HG03196 (cell line): ENCODE measurements around the gene CYB5R2.

Experiments
- ATAC-seq: cut with Tn5 transposase; IDR thresholded peaks from one replicate; pipeline ENCODE4 v1.9.1; 2021; ENCODE audit not compliant: unreplicated experiment

The CYB5R2 gene

GRCh38 chr11:7638710-7639642 is 34.3 kb downstream of the CYB5R2 start:
- no peak for ATAC-seq

GRCh38 chr11:7637447-7638157 is 35.7 kb downstream of the CYB5R2 start:
- ATAC-seq = no peak

GRCh38 chr11:7636350-7636749 is 37.0 kb downstream of the CYB5R2 start:
- ATAC-seq = no peak

- no peak for ATAC-seq
Observed at GRCh38 chr11:7635708-7636107, 37.6 kb downstream of the CYB5R2 start.

- no peak for ATAC-seq
Observed at GRCh38 chr11:7635137-7635536, 38.2 kb downstream of the CYB5R2 start.

- ATAC-seq = no peak
Observed at GRCh38 chr11:7632211-7632610, 41.1 kb downstream of the CYB5R2 start.

DNA sequence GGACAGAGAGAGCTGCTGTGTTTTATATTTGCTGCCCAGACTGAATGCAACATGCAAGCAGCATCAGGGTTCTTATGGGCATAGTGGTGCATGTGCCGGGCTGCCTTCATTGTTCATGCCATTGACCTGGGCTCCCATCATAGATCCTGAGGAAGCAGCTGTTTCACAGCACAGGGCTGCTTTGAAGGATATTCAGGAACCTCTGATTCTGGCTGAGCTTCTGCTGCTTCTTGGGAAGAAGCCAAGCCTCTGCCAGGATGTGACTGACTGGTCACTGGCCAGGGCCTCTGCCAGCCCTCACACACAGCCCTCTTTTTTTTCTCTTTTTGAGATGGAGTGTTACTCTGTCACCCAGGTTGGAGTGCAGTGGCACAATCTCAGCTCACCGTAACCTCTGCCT is 43.3 kb downstream of the CYB5R2 start:
- ATAC-seq = no peak

DNA sequence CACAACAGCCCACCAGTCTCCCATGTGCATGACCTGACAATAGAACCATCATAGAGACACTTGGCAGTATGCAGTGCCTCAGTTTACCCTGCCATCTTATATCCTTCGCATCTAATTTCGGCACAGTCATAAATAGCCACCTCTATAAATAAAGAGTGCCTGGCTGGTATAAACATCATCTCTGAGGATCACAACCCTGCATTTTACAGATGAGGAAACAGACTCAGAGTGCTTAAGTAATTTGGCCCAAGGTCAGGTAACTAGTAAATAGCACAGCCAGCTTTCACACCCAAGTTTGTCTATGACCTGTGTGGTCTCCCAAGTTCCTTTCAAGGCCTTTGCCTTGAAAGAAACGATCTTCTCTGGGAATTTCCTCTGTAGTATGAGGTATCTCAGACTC is 44.6 kb downstream of the CYB5R2 start:
- no peak for ATAC-seq

DNA sequence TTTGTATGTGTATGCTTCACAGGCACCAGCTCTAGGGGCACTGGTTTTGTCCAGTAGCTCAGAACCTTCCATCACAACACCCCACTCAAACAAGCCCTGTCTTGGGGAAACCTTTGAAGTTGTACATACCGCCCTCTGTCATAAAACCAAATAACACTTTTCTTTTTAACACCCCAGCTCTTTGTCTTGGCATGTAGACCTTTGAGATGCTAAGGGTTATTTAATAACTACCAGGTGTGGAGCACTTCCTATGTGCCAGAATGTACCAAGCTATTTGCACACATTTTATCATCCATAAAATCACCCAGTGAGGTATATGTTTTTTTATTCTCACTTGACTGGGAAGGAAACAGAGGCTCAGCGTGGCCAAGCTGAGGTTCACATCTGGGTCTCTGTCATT is 50.6 kb downstream of the CYB5R2 start:
- ATAC-seq = no peak

GRCh38 chr11:7621554-7621953 is 51.7 kb downstream of the CYB5R2 start:
- no peak for ATAC-seq

DNA sequence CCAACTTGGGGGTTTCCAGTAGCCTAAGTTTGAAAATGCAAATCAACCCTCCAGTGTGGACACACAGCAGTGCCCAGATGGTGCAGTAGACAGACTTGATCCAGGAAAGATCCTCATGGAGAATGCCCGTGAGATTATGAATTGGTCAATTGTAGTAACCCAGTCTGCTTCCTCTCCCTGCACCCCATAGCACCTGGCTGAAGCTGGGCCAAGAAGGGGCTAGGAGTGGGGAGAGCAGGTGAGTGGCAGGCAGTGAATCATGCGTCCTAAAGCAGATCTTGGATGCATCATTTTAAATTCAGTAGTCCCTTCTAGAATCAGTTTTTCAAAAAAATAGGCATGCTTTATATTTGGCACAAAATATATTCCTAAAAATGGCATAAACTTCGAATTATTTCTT is 52.2 kb downstream of the CYB5R2 start:
- no peak for ATAC-seq

GRCh38 chr11:7619322-7619721 is 54.0 kb downstream of the CYB5R2 start:
- no peak for ATAC-seq

GRCh38 chr11:7617032-7617431 is 56.3 kb downstream of the CYB5R2 start:
- ATAC-seq = no peak
